IMR-90 (cell line): ENCODE results near the gene TMEM215.

Source experiments
- CEBPB ChIP-seq: IDR thresholded peaks from 2 replicates; pipeline ENCODE4 v1.6.1; 2012; ENCODE audit warnings: low read depth, low read length, improper control_type of control experiment
- CTCF ChIP-seq: conservative IDR thresholded peaks from 2 replicates; pipeline ENCODE4 v1.5.1; 2012; ENCODE audit warnings: mild to moderate bottlenecking, low read depth, low read length, improper control_type of control experiment
- ELK1 ChIP-seq: fragments of 150-350 bp; IDR thresholded peaks from 2 replicates; pipeline ENCODE4 v1.6.1; 2016; ENCODE audit warnings: low read depth, mild to moderate bottlenecking, low read length, moderate library complexity, borderline replicate concordance
- MAFK ChIP-seq: IDR thresholded peaks from 2 replicates; pipeline ENCODE4 v1.6.1; 2012; ENCODE audit warnings: low read depth, low read length, improper control_type of control experiment
- MAZ ChIP-seq: IDR thresholded peaks from 2 replicates; pipeline ENCODE4 v1.6.1; 2012; ENCODE audit warnings: low read depth, mild to moderate bottlenecking, low read length, improper control_type of control experiment, moderate library complexity, borderline replicate concordance
- MXI1 ChIP-seq: IDR thresholded peaks from 2 replicates; pipeline ENCODE4 v1.6.1; 2012; ENCODE audit warnings: low read depth, mild to moderate bottlenecking, low read length, moderate library complexity, borderline replicate concordance
- NFE2L2 ChIP-seq: fragments of 150-350 bp; IDR thresholded peaks from 2 replicates; pipeline ENCODE4 v1.6.1; 2016; ENCODE audit warnings: low read depth, mild to moderate bottlenecking, low read length
- POLR2A ChIP-seq: IDR thresholded peaks from 2 replicates; pipeline ENCODE4 v1.6.1; 2012; ENCODE audit warnings: mild to moderate bottlenecking, low read depth, low read length
- RAD21 ChIP-seq: IDR thresholded peaks from 2 replicates; pipeline ENCODE4 v1.6.1; 2012; ENCODE audit warnings: low read length, improper control_type of control experiment
- RFX5 ChIP-seq: IDR thresholded peaks from 2 replicates; pipeline ENCODE4 v1.8.0; 2012; ENCODE audit warnings: low read depth, mild to moderate bottlenecking, low read length, moderate library complexity
- SMC3 ChIP-seq: fragments of 150-350 bp; IDR thresholded peaks from 2 replicates; pipeline ENCODE4 v1.6.1; 2016; ENCODE audit warnings: low read depth, mild to moderate bottlenecking, antibody characterized with exemption, low read length, moderate library complexity
- USF2 ChIP-seq: fragments of 150-350 bp; IDR thresholded peaks from 2 replicates; pipeline ENCODE4 v1.6.1; 2017; ENCODE audit warnings: mild to moderate bottlenecking, antibody characterized with exemption, low read length, low read depth

GRCh38 chr9:32832346-32832745, 49.0 kb downstream of the TMEM215 start:
- no peak for TF ChIP-seq CTCF
- TF ChIP-seq MAZ, result no peak
- TF ChIP-seq RAD21, result no peak
- no peak for TF ChIP-seq SMC3
- no peak for TF ChIP-seq MXI1
- no peak for TF ChIP-seq USF2
- no peak for TF ChIP-seq NFE2L2
- no peak for TF ChIP-seq RFX5
- no peak for TF ChIP-seq POLR2A
- TF ChIP-seq CEBPB, result no peak
- no peak for TF ChIP-seq ELK1
- TF ChIP-seq MAFK, result no peak
